ENCODE data around the gene TAGAP. TPM values are rescaled to one million over a fixed set of nuclear protein-coding genes. Genes with fewer than 3 reads are reported as not detected.
A peak's percentile ranks its signal among the peaks of the same experiment; 100 is the strongest.

The TAGAP gene
- total RNA-seq, 1 experiment from 2014 or later, result not detected

DNA sequence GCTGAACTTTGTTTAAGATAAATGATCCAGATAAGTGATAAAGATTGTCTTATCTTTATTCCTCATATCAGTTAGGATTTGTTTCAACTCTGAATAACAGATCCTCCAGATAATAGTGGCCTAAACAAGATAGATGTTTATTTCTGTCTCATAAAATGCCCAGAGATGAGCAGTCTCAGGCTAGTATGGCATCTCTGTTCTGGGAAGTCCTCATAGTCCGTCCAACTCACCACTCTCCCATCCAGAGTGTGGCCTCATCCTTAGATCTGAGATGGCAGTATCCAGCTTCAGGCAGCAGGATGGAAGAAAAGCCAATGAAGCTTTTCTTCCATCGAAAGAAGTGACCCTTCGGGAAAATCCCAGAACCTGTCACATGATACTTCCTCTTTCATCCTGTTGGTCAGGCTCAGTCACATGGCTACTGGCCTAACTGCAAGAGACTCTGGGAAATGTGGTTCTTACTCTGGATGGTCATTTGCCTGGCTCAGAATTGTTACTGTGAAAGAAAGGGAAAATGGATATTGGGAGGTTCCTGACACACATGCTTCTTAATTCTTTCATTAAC lies 29.4 kb upstream of the TAGAP start:
- DNase-seq (ENCODE audit: low spot score), result peak; percentile 48

DNA sequence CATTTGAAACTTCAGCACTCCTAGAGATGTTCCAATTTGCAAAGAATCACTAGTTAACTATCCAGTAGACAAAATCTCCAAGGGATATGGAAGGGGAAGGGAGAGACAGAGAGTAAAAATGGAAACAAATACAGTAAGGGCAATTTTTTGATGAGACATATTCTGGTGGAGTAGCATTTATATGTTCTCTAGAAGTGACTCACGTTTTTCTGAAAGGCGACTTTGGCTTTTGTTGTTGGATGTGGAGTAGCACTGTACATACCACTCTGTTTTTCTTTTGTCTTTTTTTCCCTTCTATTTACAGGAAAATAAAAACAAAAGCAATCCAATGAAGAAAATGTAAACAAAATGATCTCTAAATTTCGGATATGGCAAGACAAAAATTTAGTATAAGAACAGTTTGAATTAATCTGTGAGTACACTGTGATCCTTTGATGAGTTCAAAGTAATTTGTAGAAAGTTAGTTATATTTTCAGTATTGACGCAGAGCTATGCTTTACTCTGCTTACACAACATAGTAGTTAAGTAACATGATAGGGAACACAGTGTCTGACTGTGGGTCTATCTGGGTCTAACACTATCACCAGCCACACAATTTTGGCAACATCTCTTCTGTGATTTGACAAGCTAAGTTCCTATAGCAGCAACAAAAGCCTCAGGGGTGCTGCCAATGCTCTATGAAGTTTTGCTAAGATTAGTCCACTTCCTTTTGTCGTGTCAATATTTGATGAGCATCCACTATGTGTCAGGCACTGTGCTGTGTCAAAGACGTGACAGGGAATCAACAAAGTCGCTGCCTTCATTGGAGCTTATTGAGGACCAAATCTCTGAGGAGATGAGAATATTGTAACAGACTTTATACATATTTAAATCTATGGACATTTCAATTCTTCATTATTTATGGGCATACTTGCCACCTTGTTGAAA lies 27.3 kb upstream of the TAGAP start:
- no peak for DNase-seq (ENCODE audit: low spot score)

DNA sequence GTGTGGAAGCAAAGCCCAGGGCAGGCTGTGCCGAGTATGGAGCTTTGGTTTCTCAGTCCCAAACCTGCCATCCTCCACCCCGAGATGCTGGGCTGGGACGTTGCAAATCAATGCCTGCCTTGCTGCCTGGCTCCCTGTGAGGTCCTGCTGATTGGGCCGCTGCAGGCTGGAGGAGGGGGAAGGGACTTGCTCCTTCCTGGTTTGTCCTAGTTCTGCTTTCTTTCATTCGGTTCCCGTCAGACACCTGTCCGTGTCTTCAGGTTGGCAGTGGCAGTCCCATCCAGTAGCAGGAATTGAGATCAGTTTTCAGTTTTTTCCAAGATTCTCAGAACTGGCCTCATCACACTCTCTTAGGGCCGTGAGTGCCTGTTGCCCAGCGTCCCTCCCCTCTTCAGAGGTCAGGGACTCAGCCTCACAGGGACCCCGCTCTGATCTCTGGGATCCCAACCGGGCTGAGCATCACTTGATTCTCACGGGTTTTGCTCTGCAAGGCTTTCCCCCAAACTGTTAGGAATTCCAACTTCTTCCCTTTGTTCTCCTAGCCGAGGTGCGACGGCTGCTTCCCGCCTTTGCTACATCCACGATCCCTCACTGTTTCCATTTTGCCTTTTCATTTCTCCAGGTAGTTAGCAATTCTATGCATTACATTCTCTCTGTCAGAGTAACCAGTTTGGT lies 24.2 kb upstream of the TAGAP start:
- no peak for DNase-seq (ENCODE audit: low spot score)

DNA sequence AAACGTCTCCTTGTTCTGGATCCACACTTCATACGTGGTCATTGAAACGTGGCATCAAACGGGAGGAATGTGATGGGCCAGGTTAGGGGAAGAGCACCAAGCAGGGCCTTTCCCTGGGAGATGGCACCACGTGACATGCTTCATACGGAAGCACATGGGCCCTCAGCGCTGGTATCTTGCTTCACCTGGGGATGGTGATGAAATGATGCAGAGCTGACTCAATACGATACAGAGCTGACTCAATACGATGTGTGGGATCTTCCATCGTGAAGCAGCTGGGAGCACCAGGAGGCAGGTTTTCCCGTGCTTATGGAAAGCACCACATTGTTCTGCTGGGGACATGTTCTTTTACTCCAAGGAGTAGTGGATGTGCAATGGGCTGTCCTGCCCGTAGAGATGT lies 22.5 kb upstream of the TAGAP start:
- DNase-seq (ENCODE audit: low spot score), result no peak

DNA sequence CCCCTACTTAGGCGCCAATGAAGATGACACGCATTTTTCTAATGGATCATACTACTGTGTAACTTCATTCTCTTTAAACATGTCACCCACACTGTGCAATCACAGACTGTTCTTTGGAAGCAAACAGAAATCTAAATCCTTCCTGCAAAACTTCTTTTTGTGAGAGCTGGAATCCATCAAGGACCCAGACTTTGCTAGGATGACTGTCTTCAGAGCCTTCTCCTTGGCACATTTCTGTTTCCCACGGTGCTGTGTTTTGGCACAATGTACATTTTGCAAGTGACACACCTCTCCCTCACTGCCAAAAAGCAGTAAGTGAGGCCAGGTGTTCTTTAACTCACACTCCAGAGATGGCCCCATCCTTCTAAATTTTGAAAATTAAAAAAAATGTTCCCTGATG lies 21.7 kb upstream of the TAGAP start:
- DNase-seq (ENCODE audit: low spot score), result no peak

DNA sequence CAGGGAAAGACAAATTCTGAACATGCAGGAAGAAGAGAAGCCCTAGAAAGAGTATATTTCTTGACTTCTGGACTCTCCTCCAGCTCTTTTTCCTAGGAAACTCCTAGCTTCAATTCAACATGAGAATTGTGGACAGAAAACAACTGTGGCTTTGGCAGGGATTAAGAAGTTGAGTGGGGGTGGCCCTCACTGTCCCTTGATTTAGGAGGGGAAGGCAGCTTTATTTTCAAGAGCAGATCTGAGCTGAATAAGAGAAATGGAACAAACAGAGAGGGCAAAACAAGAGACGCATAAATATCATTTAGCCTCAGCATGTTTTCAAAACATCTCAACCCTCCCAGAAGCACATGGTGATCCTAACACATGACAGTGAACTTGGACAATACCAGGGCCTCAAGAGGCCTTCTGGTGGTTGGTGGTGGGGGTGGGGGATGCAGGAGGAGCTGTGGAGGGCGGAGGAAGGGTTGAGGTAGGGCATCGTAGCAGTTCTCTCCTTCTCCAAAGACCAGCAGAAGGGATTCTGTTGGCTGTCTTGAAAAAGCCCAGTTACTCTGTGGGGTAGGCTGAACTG lies 21.1 kb upstream of the TAGAP start:
- no peak for DNase-seq (ENCODE audit: low spot score)

DNA sequence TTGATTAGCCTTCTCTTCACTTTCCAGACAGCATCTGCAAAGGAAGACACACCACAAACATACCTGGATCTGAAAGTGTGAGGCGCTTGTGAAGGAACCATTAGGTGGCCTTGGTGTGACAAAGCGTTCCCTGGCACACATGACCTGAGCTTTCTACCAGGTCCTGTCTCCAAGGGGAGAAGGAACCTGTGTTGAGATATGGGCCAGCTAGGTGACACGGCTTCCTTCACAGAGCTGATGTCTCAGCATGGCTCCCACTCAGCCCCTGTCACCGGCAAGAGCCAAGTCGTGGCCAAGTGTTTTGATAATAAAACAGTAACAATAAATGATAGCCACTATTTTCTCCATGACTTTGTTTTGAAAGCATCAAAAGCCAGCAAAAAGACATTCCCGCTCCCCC lies 20.3 kb upstream of the TAGAP start:
- no peak for DNase-seq (ENCODE audit: low spot score)

DNA sequence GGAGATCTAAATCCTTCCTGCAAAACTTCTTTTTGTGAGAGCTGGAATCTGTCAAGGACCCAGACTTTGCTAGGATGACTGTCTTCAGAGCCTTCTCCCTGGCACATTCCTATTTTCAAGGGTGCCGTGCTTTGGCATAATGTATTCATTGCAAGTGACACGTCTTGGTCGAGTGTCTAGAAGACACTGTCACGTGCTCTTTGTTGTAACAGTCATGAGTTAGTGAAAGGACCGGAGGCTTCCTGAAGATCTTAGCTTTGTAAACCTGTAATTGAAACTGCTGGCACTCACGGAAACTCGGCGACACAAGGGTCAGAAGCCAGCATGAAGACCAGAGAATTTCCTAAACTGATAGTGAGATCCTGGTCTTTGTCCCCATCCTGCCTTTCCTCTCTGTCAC lies 19.7 kb upstream of the TAGAP start:
- DNase-seq (ENCODE audit: low spot score), result no peak

DNA sequence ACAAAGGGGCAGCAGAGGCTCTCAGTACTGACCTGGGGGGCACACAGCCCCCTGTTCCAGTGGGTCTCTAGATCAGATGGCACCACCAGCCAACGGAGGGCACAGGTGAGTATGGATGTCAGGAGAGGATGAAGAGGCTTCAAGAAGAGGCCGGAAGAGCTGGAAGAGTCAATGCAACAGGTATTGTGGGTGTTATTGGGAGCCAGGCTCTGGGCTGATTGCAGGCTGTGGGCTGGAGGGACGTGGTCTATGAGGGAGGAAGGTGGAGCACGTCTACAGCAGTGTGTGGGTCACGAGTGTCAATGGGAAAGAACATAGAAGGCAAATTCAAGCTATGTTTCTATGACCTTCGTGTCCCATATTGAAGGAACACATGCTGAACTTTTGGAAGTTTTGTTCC lies 18.8 kb upstream of the TAGAP start:
- no peak for DNase-seq (ENCODE audit: low spot score)

DNA sequence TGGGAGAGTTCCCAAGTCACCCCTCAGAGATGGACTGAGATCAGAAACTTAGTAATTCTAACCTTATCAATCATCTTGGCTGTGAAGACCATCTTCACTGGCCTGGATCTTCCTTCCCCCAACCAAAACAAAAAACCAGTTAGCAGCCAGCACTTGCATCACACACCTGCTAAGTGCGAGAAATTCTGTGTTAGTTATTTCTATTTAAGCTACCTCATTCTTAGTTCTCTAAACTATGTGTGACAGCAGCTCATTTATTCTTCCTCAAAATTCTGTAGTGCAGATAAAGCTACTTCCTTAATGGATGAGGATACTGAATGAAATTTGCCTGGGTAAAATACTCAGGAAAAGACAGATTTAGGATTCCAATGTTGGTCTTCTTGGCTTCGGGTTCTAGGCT lies 18.2 kb upstream of the TAGAP start:
- DNase-seq (ENCODE audit: low spot score), result no peak

DNA sequence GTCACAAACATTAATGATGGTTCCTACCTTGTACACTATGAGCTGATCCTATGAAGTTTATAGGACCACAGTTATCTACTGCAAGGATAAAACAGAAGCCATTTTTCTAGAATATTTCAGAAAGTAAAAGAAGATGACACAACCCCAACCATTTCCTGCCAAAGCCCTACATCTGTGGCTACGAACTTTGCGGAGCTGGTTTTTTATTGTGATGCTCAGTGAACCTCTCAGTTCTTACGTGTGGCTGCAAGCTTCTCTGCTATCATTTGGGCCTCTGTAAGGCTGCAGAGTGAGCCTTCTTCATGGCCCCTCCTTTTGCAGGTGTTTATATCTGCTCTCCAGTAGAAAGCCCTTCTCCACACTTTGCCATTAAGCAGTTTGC lies 17.8 kb upstream of the TAGAP start:
- no peak for DNase-seq (ENCODE audit: low spot score)

DNA sequence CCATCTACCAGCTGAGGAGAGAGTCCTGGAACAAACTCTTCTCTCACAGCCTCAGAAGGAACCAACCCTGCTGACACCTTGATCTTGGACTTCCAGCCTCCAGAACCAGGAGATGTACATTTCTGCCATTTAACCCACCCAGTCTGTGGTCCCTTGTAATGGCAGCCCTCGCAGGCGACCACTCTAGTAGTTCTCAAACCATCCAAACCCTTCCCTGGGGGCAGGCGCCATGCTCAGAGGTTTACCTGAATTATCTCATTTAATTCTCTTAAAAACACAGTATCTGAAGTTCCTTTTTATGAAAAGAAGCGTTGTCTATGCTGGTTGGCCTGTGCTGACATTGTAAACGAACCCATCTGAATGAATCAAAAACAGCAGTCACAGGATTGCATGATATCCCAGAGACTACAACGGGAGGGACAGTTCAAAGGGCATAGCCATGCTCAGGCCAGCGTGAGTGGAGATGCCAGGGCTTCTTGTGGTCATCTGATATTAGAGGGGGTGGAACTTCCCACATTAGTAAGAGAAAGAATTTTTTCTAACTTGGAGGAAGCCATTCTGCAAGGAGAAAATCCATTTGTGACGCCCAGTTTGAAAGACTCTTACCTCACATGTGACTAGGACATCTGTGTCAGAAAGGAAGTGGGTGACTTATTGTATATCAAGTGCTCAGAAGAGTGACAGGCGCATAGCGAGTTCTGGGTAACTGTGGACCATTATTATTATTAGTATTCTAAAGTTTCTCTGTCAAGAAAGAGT lies 17.2 kb upstream of the TAGAP start:
- DNase-seq (ENCODE audit: low spot score), result no peak

DNA sequence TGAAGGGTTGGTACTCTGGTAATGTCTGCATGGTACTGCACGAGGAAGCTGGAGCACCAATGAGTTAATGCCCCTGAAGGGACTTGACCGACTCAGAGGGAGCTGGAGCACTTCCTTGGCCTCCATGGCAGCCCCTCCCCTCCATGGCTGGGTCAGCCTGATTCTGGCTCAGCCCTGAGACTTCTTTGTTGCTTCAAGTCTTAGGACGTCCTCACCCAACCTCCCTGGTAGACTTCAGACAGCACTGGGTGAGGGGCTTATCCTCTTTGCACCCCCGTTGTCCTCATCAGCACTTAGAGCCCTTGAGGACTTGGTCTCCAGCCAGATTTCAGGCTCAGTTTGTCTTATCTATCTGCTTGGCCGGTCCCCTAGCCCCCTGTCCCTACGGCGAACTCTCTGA lies 16.4 kb upstream of the TAGAP start:
- no peak for DNase-seq (ENCODE audit: low spot score)

DNA sequence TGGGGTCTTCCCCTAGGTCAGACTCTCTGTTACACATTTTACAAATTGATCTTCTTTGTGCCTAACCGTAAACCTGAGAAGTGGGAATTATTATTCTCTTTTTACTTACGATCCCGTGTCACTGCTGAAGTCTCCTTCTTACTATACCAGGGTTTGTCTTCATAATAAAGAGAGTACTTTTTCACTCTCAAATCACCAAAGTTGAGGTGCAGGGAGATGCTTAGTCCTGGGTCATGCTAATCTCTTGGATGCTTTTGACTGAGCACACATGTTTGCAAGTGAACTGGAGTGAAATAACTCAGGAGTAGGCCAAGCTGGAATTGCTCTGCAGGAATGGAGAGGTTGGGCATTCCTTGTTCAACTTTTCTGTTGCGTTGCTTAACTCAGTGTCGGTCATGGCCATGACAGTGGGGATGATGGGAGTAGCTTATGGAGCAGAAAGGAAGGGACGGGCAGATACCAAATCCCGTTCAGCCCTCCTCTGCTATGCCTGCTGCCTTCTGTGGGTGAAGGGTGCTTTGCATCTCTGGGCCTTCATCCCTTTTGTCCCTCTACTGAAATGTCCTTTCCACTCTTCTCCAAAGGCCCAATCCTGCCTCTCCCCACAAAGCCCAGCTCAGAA lies 15.2 kb upstream of the TAGAP start:
- no peak for DNase-seq (ENCODE audit: low spot score)

DNA sequence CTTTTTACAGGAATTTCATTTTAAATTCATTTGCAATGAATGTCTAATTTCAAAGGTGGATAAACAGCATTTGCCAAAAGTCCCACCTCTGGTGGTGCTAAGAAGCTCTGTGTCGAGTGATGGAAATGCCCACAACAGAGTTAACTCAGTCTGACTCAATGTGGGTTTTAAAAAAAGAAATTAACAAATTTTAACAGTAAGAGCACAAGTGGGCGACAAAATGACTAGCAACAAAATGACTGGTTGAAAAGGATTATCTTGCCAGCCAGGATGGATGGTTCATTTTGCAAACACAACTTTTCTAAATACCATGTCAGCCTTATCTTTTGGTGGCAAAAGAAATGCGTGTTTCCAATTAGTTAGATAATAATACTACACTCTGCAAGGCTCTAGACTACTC lies 14.3 kb upstream of the TAGAP start:
- DNase-seq (ENCODE audit: low spot score), result no peak

DNA sequence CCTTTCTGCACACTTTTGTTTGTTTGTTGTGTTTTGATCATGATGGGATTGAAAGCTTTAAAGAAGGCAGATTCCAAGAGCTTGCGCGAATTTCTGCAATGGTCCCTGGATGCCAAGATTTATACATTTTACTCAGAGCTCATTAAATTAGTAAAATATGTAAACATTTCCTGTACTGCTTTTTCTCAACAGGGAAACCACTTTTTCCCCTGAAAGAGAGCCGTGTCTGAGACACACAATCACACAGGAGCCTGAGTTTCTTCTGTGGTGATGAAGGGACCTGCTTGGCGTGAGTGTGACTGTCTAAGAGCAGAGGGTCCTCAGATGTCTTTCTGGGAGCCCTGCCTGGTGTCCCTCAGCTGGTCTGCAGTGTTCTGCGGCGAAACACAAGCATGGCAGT lies 12.1 kb upstream of the TAGAP start:
- DNase-seq (ENCODE audit: low spot score), result no peak

DNA sequence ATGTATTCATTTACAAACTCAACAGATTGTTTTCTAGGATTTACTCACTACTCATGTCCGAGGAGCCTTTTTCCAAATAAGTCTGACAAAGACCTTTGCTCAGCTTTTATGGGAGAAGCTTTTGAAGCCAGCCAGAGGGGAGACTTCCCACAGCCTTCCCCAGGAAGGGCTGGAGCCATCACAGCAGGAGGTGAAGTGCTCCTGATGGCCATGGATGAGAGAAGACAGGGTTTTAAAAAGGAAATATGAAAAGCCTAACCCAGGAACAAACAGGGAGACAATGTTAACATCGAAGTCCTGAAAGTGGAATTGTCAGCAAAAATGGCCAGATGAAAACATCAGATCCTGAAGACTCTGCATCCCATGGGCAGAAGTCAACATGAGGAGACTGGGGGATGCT lies 11.6 kb upstream of the TAGAP start:
- DNase-seq (ENCODE audit: low spot score), result no peak

DNA sequence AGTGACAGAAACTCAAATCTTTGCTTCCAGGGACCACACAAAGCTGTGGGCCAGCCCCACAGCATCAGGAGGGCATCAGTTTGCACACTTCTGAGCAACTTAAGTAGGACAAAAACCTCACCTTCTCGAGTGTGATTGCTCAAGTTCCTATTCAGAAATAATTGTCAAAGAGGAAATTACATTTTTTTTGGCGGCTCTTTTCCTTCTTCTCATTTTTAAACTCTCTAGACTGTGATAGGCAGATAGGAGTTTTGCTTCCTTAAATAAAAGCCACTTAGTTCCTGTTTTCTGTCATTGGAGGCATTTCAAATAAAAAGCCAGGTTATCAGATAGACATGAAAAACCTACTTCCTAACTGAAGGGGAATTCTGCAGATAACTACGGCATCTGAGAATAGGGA lies 11.2 kb upstream of the TAGAP start:
- DNase-seq (ENCODE audit: low spot score), result no peak

DNA sequence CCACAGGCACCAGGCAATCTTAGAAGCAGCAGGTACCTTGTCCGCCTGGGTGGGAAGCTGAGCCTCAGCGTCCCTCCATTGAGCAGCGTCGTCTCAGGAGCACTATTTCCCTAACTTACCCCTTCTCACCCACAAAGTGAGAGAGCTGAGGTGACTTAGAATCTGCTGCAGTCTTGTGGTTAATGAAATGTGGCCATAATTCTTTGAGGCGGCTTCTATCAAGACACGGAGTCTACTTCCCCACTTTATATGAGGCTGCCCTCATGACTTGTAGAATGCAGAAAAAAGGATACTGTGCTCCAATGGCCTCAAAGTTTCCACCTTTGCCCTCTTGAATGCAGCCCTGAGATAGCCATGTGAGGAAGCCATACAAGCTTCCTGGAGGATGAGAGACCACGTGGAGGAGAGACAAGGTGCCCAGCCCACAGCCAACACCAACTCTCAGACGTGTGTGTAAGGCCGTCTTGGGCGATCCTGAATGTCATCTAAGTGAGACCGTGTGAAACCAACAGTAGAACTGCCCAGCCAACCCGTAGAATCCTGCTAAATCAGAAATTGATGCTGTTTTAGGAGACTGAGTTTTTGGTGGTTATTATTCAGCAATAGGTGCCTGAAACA lies 9.1 kb upstream of the TAGAP start:
- DNase-seq (ENCODE audit: low spot score), result no peak

DNA sequence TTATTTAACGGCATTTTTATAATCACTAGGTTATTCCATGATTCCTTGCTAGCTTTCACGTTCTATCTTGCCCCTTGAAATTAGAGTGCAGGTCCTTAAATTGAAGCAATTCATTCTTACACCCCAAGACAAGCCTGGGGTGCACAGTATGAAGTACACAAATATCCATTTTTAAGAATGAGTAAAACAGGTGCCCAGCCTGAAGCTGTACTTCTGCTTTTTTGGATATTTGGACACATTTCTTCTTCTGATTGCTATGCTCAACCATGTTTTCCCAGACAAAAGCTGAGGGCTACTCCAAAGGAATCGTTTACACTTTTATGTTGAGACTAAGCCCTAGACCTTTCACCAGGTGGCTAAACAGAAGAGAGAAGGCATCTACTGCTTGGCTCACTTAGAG lies 7.9 kb upstream of the TAGAP start:
- DNase-seq (ENCODE audit: low spot score), result no peak

Data from HT-29 (cell line).